ENCODE measurements around the gene AHCYL2.
"Not testable (repeated sequence)": the region's sequence is repeated elsewhere in the genome, so short reads cannot be mapped to it uniquely, and the experiment has no call there.

The AHCYL2 gene

DNA sequence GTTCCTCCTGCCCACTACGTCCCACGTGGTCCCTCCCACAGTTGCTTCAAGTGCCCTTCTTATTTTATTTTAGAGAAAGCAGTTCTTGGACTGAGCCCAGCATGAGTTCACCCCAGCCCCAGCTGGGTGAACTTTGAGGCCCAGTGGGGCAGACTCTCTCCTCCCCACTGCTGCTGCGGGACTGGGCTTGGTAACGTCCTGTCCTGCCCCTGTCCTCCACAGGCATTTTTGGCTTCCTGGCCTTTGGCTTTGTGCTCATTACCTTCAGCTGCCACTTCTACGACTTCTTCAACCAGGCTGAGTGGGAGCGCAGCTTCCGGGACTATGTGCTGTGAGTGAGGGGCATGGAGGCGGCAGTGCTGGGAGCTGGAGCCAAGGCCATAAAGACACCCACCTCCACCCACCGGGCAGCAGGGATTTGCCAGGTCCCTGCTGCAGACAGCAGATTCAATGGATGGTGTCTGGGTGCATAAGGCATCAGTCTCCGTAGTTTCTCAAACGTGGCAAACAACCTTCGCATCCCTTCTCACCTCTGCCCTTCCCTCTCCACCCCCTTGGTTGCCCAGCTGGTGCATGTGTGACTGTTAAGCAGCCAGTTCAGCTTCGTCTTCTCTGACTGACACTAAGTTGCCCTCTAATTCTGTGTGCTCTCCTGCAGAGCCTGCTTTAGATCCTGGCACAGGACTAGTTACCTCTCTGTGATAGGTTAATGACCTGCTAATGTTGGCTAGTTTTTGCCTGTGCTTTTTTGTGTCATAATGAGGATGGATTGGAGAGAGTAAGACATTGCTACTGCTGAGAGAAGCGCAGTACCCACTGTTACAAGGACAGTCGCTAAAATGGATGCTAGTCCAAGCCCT, 15.5 kb upstream of the AHCYL2 start:
- no peak for DNase-seq

DNA sequence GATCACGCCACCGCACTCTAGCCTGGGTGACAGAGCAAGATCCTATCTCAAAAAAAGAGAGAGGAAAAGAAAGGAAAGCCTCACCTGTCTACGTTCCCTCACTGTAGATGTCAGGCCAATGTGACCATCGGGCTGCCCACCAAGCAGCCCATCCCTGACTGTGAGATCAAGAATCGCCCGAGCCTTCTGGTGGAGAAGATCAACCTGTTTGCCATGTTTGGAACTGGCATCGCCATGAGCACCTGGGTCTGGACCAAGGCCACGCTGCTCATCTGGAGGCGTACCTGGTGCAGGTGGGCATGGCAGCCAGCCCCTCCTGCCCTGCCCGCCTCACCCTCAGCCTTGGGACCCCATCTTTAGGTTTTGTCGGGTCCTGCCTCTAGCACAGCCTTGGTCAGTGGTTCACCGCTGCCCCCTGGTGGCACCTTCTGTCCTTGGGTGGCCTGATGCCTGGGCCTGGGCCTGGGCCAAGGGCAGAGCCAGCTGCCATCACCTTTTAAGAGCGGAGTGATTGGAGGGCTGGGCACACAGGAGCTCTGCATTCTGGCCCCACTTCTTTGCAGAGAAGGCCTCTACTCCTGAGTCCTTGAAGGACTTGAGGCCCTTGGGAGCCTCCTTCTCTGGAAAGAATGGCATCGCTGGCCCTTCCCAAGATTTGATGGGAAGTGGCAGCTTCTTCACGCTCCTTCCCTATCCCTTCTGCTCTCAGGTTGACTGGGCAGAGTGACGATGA, 14.4 kb upstream of the AHCYL2 start:
- peak; percentile 84 for DNase-seq

DNA sequence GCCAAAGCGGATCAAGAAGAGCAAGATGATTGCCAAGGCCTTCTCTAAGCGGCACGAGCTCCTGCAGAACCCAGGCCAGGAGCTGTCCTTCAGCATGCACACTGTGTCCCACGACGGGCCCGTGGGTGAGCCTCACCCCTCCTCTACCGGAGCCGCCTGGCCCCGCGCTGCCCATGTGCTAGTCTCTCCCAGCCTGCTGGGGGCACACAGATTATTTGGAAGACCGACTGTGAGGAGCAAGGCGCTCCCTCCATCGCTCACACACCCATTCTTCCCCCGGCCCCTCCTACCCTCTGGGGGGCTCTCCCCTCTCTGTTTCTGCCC, 13.9 kb upstream of the AHCYL2 start:
- DNase-seq: no peak

DNA sequence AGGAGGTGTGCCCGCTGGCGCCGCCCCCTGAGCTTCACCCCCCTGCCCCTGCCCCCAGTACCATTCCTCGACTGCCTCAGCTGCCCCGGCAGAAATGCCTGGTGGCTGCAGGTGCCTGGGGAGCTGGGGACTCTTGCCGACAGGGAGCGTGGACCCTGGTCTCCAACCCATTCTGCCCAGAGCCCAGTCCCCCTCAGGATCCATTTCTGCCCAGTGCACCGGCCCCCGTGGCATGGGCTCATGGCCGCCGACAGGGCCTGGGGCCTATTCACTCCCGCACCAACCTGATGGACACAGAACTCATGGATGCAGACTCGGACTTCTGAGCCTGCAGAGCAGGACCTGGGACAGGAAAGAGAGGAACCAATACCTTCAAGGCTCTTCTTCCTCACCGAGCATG, 12.7 kb upstream of the AHCYL2 start:
- DNase-seq: no peak

DNA sequence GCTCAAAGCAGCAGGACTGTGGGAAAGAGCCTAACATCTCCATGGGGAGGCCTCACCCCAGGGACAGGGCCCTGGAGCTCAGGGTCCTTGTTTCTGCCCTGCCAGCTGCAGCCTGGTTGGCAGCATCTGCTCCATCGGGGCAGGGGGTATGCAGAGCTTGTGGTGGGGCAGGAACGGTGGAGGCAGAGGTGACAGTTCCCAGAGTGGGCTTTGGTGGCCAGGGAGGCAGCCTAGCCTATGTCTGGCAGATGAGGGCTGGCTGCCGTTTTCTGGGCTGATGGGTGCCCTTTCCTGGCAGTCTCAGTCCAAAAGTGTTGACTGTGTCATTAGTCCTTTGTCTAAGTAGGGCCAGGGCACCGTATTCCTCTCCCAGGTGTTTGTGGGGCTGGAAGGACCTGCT, 12.2 kb upstream of the AHCYL2 start:
- no peak for DNase-seq

DNA sequence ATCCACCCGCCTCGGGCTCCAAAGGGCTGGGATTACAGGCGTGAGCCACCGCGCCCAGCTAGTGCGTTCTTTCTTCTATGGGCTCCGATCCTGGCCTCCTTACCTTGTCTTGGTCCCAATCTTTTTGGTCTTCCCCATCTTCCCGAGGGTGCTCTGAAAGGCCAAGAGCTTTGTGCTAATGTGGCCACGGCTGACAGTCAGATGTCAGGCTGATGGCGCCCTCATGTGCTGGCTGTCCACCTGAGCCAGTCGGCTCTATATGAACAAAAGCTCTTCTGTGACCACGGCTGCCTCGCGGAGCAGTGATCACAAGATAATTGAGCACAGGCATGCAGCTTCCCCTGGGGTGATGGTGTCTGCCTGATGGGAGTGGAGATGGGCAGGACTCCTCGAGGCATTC, 11.0 kb upstream of the AHCYL2 start:
- peak; percentile 73 for DNase-seq

DNA sequence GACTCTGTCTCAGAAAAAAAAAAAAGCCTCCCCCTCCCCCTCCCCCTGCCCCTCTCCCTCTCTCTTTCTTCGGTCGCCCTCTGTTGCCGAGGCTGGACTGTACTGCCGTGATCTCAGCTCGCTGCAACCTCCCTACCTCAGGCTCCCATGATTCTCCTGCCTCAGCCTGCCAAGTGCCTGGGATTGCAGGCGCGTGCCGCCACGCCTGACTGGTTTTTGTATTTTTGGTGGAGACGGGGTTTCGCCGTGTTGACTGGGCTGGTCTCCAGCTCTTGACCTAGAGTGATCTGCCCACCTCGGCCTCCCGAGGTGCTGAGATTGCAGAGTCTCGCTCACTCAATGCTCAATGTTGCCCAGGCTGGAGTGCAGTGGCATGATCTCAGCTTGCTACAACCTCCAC, 9.1 kb upstream of the AHCYL2 start:
- DNase-seq: not testable (repeated sequence)

DNA sequence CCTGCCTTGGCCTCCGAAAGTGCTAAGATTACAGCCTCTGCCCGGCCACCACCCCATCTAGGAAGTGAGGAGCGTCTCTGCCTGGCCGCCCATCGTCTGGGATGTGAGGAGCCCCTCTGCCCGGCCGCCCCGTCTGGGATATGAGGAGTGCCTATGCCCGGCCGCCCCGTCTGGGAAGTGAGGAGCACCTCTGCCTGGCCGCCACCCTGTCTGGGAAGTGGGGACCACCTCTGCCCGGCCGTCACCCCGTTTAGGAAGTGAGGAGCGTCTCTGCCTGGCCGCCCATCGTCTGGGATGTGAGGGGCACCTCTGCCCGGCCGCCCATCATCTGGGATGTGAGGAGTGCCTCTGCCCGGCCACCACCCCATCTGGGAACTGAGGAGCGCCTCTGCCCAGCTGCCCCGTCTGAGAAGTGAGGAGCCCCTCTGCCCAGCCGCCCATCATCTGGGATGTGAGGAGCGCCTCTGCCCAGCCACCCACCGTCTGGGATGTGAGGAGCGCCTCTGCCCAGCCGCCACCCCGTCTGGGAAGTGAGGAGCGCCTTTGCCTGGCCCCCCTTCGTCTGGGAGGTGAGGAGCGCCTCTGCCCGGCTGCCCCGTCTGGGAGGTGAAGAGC, 8.6 kb upstream of the AHCYL2 start:
- DNase-seq: not testable (repeated sequence)

DNA sequence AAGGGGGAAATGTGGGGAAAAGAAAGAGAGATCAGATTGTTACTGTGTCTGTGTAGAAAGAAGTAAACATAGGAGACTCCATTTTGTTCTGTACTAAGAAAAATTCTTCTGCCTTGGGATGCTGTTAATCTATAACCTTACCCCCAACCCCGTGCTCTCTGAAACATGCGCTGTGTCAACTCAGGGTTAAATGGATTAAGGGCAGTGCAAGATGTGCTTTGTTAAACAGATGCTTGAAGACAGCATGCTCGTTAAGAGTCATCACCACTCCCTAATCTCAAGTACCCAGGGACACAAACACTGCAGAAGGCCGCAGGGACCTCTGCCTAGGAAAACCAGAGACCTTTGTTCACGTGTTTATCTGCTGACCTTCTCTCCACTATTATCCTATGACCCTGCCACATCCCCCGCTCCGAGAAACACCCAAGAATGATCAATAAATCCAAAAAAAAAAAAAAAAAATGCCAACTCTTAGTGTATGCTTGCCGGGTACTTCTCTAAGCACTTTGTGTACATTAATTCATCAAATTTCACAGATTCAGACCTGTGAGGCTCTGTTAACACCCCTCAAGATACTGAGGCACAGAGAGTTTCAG, 7.9 kb upstream of the AHCYL2 start:
- not testable (repeated sequence) for DNase-seq

DNA sequence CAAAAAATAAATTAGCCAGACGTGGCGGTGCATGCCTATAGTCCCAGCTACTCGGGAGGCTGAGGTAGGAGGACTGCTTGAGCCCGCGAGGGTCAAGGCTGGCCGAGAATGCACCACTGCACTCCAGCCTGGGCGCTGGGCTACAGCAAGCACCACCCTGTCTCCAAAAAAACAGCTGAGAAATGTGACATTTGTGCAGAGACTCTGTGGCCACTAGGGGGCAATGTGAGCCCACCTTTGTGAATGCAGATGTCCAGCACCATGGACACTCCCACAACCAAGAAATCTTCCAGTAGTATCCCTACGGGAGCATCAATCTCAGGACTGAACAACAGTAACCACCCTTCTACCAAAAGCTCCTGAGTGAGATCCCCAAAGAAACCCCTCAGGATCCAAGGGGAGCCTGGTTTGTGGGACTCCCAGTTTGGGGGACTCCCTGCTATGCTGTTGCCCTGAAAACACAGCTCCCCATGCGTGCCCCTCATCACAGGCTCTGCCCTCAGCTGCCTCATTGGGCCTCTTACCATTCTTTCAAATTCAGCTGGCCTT, 6.2 kb upstream of the AHCYL2 start:
- DNase-seq: peak; percentile 90

DNA sequence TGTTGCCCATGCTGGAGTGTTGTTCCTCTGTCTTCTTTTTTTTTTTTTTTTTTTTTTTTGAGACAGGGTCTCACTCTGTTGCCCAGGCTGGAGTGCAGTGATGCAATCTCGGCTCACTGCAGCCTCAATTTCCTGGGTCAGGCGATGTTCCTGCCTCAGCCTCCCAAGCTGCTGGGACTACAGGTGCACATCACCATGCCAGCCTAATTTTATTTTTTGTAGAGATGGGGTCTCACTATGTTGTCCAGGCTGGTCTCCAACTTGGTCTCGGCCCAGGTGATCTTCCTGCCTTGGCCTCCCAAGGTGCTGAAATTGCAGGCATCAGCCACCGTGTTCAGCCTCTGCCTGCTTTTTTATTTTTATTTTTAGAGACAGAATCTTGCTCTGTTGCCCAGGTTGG, 5.7 kb upstream of the AHCYL2 start:
- not testable (repeated sequence) for DNase-seq

DNA sequence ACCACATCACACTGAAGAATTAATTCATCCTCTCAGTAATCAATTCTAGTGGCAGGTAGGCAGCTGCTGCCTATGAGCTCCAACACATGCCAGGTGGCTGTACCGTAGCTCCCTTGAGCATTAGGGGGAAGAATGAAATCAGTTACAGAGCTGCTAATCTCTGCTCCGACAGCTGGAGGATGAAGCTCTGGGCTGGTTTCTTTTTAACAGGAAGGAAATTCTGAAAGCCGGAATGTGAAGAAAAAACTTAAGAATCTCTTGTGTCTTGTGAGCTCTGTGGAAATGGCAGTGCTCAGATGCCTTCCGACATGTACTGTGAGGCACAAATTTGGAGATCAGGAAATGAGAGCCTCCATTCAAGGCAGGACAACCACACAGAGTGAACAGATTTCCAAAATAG, 2.8 kb upstream of the AHCYL2 start:
- peak; percentile 60 for DNase-seq

DNA sequence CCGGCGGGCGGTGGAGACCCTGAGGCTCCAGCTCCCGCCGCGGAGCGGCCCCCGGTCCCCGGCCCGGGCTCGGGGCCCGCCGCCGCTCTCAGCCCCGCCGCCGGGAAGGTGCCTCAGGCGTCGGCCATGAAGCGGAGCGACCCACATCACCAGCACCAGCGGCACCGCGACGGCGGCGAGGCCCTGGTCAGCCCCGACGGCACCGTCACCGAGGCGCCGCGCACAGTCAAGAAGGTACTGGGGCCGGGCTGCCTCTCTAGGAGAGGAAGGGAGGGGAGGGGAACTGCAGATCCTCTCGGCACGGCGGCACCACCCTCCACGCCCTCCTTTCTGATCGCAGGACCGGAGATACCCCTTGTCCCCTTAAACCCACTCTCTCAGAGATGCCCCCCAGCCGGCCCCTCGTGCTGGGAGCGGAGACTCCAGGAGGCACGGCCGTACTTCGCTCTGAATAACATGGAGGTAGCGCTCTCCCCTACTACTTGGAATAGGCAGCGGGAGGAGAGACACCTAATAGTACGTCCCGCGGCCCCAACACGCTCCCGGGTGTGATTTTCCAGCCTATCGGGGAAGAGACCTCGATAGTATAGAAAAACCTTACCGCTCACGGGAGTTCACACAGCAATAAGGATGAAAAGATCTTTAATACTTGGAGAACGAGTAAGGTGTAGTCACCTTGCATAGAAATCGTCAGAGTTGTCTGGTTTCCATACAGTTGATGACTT, 538 bp downstream of the AHCYL2 start:
- peak; percentile 78 for DNase-seq

DNA sequence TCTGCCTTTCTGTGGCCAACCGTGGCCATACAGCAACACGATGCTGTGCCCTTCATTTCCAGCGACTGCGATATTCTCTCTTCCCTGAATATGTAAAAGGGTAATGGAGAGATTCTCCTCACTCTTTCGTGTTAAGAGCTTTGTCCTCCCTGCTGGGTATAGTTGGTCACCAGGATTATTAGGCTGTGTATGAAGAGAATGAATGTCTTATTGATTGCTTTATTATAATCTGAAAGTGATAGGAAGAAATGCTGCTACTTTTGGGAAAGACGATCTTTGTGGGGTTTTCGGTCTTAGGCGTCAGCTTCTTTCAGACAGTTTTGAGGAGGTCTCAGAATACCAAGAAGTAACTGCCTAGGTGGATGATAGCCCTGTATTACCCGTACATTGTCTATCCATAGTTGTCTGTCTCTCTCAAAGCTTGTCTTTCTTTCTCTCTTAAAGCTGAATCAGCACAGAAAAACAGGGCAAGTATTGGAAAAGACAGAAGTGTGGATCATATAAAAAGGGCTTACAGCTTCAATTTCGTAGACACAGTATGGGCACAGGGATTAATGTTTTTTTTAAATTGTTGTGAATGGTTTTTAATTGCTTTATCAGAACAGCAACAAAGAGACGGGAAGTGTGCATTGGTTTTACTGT, 1.2 kb downstream of the AHCYL2 start:
- DNase-seq: peak; percentile 35

DNA sequence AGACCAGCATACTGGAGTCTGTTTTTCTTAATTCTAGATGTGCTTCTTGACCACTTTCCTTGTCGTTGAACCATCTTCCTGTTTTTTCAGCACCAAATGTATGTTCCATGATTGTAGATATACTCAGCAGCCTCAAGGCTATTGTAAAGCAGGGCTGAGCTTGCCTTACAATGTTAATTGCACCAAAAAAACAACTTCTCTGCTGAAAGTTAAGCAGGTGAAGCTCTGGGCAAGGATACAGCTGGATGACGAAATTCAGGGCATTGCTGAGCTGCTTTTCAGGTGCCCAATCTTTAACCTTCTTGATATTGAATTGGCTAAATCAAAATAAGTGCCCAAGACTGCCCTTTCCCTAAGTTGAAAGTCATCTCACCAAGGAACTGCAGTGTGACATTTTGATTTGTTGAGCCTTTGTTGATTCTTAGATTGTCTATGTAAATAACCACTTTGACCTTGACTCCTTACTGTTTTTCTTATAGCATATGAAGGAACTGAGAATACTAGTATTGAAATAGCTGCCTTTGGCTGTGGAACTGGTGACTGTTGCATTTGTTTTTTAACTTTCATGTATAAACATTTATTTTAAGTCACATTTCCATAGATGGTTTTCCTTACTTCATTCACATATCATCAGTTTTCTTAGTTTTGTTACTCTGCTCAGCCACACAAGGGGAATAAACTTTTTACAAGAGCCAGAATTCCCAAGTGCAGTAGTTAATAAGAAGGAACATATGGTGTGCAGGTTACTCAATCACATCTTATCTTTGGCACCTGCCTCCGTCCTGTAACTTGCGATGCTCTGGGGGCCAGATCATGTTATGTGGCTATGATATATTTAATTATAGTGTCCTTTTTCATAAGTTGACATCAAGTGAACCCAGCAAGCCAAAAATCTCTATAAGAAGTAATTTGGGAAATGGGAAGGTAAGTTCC, 3.1 kb downstream of the AHCYL2 start:
- no peak for DNase-seq

DNA sequence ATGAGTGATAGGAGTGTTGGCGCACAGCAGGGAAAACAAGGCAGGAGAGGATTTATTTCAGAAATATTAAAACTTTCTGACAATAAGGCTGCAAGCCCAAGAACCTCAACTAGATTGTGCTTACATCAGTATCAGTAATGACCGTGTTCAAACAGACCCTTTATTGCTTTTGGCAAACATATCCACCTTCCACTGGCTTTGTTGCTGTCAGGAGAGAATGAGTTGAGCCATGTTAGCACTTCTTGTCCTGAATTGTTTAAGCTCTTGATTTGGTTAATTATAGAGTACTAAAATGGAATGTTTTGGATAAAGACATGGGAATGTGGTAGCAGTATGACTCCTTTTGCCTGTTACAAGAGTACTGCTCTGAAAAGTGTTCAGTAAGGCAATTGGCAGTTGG, 3.8 kb downstream of the AHCYL2 start:
- DNase-seq: no peak

DNA sequence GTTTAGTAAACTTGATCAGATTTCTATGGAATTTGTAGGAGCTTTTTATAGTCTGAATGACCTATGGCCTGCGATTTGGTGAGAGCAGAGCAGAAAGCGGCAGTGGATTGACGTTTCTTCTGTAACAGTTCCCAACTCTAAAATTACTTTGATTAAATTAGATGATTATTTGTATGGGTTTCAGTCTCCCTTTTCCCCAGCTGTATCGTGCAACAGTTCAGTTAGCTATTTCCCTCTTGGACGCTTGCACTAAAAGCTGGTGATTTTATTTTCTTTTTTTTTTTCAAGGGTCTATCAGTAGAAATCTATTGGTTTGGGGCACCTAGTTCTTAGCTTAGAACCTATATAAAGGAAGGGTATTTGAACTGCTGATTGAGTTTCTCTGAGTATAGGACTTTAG, 6.8 kb downstream of the AHCYL2 start:
- no peak for DNase-seq

DNA sequence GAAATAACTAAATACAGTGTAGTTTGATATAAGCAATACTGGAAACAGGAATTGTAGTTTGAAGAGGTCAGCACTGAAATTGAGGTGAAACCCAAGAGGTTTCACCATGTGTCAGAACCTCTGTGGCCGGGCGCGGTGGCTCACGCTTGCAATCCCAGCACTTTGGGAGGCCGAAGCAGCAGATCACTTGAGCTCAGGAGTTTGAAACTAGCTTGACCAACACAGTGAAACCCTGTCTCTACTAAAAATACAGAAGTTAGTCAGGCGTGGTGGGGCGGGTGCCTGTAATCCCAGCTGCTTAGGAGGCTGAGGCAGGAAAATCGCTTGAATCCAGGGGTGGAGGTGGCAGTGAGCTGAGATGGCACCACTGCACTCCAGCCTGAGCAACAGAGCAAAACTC, 13.7 kb downstream of the AHCYL2 start:
- DNase-seq: no peak

DNA sequence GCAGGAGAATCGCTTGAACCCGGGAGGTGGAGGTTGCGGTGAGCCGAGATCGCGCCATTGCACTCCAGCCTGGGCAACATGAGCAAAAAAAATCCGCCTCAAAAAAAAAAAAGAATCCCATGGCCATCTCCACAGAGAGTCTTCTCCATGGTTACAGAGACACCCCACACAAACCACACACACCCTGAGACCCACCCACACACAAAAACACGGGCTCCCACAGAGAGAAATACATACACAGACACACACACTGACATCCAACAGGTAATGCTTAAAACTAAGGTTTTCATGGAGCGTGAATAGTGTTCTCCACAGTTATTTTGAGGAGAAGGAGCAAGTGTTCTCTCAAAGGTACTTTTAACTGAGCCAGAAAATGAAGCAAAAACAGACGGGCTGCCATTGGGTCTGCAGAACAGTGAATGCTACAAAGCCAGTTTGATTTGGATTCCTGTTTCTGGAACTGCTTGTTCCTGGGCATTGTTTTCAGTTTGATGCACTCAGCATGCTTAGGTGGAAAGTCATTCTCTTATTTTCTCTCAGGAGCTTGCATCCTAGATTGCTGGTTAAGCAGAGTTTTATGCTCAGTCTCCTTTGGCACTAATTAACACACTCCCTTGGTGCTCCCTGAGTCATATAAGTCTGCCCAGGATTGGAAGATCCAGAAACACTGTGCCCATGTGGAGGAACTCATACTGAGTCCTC, 15.4 kb downstream of the AHCYL2 start:
- DNase-seq: no peak

DNA sequence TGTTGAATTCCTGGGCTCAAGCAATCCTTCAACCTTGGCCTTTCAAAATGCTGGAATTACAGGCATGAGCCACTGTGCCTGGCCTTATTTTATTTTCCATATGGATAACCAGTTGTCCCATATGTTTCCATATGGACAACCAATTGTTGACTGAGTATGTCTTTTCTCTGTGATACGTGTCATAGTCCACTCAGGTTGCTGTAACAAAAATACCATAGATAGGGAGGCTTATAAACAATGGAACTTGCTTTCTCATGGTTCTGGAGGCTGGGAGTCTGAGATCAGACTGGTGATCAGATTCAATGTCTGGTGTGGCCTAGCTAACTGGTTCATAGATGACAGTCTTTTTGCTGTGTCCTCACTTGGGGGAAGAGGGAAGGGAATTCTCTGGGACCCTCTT, 19.4 kb downstream of the AHCYL2 start:
- DNase-seq: no peak

Data from hematopoietic multipotent progenitor cell treated with erythropoietin and hydrocortisone succinate and interleukin-3 and kit ligand, for 4 days (in vitro differentiated cells).